Transverse colon (tissue), 4 donors: Measurements from ENCODE around the gene RDH16. TPM values are rescaled to one million over a fixed set of nuclear protein-coding genes. Genes with fewer than 3 reads are reported as not detected.
"Not testable (repeated sequence)": the region's sequence is repeated elsewhere in the genome, so short reads cannot be mapped to it uniquely, and the experiment has no call there.

ENCODE experiments used
- DNase-seq: peaks from one replicate; pipeline ENCODE4 v3.0.0-alpha.2; 2019
- H3K27ac ChIP-seq, 4 donors: fragments of 200-600 bp; sonication (generic); 2 replicates each; pipeline ENCODE4 v1.5.1; 2016 to 2018; ENCODE audit warnings: inconsistent platforms in 4 of 4
- H3K27me3 ChIP-seq: fragments of 200-600 bp; sonication (generic); 2 replicates; pipeline ENCODE4 v1.5.1; 2017; ENCODE audit warnings: inconsistent platforms
- H3K36me3 ChIP-seq, 4 donors: fragments of 200-600 bp; sonication (generic); 2 replicates each; pipeline ENCODE4 v1.5.1; 2017 to 2019; ENCODE audit warnings: inconsistent platforms in 4 of 4
- H3K4me1 ChIP-seq, 4 donors: fragments of 200-600 bp; sonication (generic); 2 replicates each; pipeline ENCODE4 v1.5.1; 2017 to 2020; ENCODE audit warnings: inconsistent platforms in 4 of 4
- H3K4me3 ChIP-seq, 4 donors: fragments of 200-600 bp; sonication (generic); 1 replicate in 1 of 4; 2 replicates in 3 of 4; pipeline versions ENCODE4 v1.5.1 to v1.6.1; 2017 to 2019; ENCODE audit warnings: inconsistent platforms in 4 of 4
- H3K9me3 ChIP-seq, 2 donors: fragments of 200-600 bp; sonication (generic); 2 replicates each; pipeline ENCODE4 v1.5.1; 2017 to 2019; ENCODE audit warnings: inconsistent platforms in 2 of 2
- EP300 ChIP-seq: sonication (generic); formaldehyde crosslinking; IDR thresholded peaks from one replicate; pipeline ENCODE4 v1.6.1; 2017; ENCODE audit warnings: antibody characterized with exemption, low read depth
- POLR2A ChIP-seq: fragments of 450-650 bp; IDR thresholded peaks from one replicate; pipeline ENCODE4 v1.6.1; 2016; ENCODE audit warnings: antibody characterized with exemption, mild to moderate bottlenecking, moderate library complexity
- POLR2AphosphoS5 ChIP-seq, 3 donors: sonication (generic); formaldehyde crosslinking; IDR thresholded peaks; one replicate each; pipeline ENCODE4 v1.6.1; 2016; ENCODE audit warnings: antibody characterized with exemption in 3 of 3
- WGBS, 2 donors: methylation state at CpG; one replicate each; pipeline ENCODE4 v1.1.5; 2018; ENCODE audit warnings: low coverage in 1 of 2; 5-methylcytosine and 5-hydroxymethylcytosine counted together
- in situ Hi-C, 4 donors: fragments of 200-750 bp; cut with MboI; loops; one replicate each; pipeline versions ENCODE4 v1.15.0 to v1.15.1; 2017; ENCODE audit warnings: low sequenced_read_pairs in 3 of 4, low pct_ligation_motif_present in 1 of 4, low pct_unique_long_range_greater_than_20kb in 1 of 4
- intact Hi-C: fragments of 100-400 bp; cut with DNase I; formaldehyde crosslinking; loops from one replicate; pipeline ENCODE4 v1.15.1; 2023; ENCODE audit warnings: low total_unique reads
- total RNA-seq, 4 donors: library from RNA; depleted of rRNA; stranded (reverse); fragments of >200 nt; gene quantifications; one replicate each; pipeline ENCODE4 v1.1.0, GENCODE V29; 2016
- TF ChIP-seq, protein P1 (sequence below), 5 experiments: fragments of 200-600 bp in 3 of 5; fragments of 450-650 bp in 2 of 5; sonication (generic) in 3 of 5; IDR thresholded peaks; 1 replicate in 2 of 5; 2 replicates in 3 of 5; pipeline ENCODE4 v1.5.1; 2016 to 2017; ENCODE audit warnings: antibody characterized with exemption in 5 of 5, inconsistent platforms in 3 of 5, mild to moderate bottlenecking in 2 of 5, moderate library complexity in 1 of 5

RDH16 gene
- total RNA-seq, 4 donors from 2014 or later, result 0.48 to 0.55 TPM; not detected in 2

DNA sequence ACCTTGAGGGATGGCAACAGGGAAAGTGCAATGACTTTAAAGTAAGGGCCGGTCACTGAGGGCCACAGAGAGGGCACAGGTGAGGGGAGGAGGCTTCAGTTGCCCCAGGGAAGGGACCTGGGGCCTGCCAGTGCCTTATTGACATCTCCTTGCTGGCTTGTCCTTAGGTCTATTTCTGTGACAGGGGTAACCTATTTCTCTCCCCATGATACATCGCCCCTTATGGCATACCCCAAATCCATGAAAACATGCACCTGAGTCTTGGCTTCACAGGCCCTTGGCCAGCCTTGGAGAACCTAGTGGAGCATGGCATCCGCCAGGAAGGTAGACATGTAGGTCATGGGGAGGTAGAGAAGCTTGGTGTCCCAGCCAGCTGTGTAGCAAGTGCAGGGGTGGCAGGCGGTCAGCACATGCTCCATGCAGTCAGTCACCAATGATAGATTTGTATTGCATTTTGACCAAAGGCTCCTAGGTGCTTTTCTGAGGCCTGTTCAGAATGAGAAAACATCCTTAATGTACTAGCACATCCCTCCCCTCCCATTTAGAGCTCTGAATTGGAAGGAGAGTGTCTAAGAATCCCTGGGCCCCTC is 23.6 kb upstream of the RDH16 start:
- in situ Hi-C loops, result loop anchor here in 1 of 4 donors (10.0 kb wide), 1 partner anchor 136 kb away; no protein-coding TSS in a partner anchor
- TF ChIP-seq POLR2A, result no peak
- TF ChIP-seq, protein P1, sequence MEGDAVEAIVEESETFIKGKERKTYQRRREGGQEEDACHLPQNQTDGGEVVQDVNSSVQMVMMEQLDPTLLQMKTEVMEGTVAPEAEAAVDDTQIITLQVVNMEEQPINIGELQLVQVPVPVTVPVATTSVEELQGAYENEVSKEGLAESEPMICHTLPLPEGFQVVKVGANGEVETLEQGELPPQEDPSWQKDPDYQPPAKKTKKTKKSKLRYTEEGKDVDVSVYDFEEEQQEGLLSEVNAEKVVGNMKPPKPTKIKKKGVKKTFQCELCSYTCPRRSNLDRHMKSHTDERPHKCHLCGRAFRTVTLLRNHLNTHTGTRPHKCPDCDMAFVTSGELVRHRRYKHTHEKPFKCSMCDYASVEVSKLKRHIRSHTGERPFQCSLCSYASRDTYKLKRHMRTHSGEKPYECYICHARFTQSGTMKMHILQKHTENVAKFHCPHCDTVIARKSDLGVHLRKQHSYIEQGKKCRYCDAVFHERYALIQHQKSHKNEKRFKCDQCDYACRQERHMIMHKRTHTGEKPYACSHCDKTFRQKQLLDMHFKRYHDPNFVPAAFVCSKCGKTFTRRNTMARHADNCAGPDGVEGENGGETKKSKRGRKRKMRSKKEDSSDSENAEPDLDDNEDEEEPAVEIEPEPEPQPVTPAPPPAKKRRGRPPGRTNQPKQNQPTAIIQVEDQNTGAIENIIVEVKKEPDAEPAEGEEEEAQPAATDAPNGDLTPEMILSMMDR (IDR thresholded peaks at IDR 0.05), result no peak
- TF ChIP-seq POLR2AphosphoS5 (IDR thresholded peaks at IDR 0.05), result no peak
- no peak for TF ChIP-seq EP300
- intact Hi-C loops, result no loop called here

DNA sequence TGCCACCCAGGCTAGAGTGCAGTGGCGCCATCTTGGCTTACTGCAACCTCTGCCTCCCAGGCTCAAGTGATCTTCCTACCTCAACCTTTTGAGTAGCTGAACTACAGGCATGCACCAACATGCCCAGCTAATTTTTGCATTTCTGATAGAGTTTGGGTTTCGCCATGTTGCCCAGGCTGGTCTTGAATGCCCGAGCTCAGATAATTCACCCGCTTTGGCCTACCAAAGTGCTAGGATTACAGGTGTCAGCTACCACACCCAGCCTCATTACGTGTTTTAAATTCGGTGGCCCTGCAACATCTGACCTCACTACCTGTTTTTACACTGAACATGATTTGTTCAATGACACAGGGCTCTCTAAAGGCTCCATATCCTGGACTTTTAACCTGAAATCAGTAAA is 22.9 kb upstream of the RDH16 start:
- TF ChIP-seq, protein P1 (IDR thresholded peaks at IDR 0.05), result no peak
- TF ChIP-seq EP300 (no peak), POLR2AphosphoS5 (IDR thresholded peaks at IDR 0.05) (no peak), POLR2A (no peak)
- Histone ChIP-seq H3K36me3 (no peaks in the 10 kb centered on the region), H3K4me3 (no peak overlapping the region), H3K4me1 (no peaks in the 10 kb centered on the region), H3K9me3 (no peaks in the 10 kb centered on the region), H3K27me3 (no peaks in the 10 kb centered on the region), H3K27ac (no peak overlapping the region)
- in situ Hi-C loops (loop anchor here in 1 of 4 donors (10.0 kb wide), 1 partner anchor 135 kb away; no protein-coding TSS in a partner anchor), intact Hi-C loops (no loop called here)
- no peak for DNase-seq
- 94 to 96% methylated on average over 4 to 6 of the region's 6 CpGs for WGBS, 2 donors

More for the DNA sequence above, 23.6 kb upstream of the RDH16 start:
- Histone ChIP-seq H3K4me3 (no peak overlapping the region), H3K4me1 (no peaks in the 10 kb centered on the region), H3K9me3 (no peaks in the 10 kb centered on the region), H3K27me3 (no peaks in the 10 kb centered on the region), H3K36me3 (no peaks in the 10 kb centered on the region), H3K27ac (no peak overlapping the region)
- 95% methylated on average over 4 of the region's 4 CpGs; no CpG with 5 or more reads in 1 of the 2 donors for WGBS, 2 donors
- DNase-seq, result no peak

DNA sequence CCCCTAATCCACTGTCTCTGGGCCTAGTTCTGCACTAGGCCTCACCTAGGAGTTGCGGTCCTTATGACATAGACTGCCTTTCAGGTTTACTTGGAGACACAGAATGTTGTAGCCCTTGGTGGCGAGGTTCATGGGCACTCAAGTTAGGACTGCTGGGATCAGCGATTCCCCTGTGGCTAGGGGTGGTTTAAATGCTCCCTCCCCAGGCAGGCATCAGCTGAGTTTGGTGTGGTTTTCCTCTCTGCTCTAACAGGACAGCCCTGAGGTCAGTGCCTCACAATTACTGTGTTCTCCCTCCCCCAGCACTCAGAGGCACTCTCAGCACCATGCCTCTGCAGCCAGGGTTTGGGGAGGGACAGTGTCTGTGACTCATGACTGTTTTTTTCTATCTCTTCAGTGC is 22.2 kb upstream of the RDH16 start:
- intact Hi-C loops, result no loop called here
- no peaks in the 10 kb centered on the region for H3K27me3 ChIP-seq
- no peaks in the 10 kb centered on the region for H3K36me3 ChIP-seq
- H3K27ac ChIP-seq, result no peak overlapping the region
- no peaks in the 10 kb centered on the region for H3K4me1 ChIP-seq
- H3K9me3 ChIP-seq, result no peaks in the 10 kb centered on the region
- in situ Hi-C loops, result loop anchor here in 1 of 4 donors (10.0 kb wide), 1 partner anchor 135 kb away; no protein-coding TSS in a partner anchor
- DNase-seq, result no peak
- TF ChIP-seq, protein P1 (IDR thresholded peaks at IDR 0.05), result no peak
- TF ChIP-seq POLR2A, result no peak
- no peak for TF ChIP-seq POLR2AphosphoS5 (IDR thresholded peaks at IDR 0.05)
- TF ChIP-seq EP300, result no peak
- 100% methylated on average over 3 of the region's 3 CpGs; no CpG with 5 or more reads in 1 of the 2 donors for WGBS, 2 donors
- H3K4me3 ChIP-seq, result no peak overlapping the region

DNA sequence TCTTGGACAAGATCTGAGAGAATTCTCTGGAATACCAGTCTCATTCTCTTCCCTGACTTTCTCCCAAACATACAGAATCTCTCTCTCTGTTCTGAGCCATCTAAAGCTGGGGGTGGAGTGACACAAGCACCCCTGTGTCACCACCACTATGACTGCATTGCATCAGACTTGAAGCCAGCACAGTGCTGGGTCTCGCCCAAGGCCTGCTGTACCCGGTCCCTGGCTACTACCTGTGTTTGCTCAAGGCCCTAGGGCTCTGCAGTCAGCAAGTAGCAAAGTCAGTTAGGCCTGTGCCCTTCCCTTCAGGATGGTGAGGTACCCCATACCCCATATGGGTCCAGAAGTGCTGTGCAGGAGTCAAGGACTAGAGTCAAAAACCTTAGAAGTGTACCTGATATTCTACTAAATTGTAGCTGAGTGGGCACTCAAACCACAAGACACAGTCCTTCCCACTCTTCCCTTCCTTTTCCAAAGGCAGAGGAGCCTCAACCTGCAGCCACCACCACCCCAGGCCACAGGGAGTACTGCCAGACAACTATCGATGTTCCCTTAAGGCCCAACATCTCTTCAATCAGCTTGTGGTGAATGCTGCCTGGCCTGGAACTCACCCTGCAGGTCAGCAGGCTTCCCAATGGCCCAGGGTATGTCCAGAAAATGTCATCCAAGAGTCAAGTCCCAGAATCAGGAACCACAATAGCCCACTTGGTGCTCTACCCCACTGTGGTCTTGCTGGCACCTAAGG is 21.2 kb upstream of the RDH16 start:
- TF ChIP-seq, protein P1 (IDR thresholded peaks at IDR 0.05), result no peak
- no peak for TF ChIP-seq EP300
- no peak for TF ChIP-seq POLR2AphosphoS5 (IDR thresholded peaks at IDR 0.05)
- no peak for TF ChIP-seq POLR2A
- no peak overlapping the region for H3K27ac ChIP-seq
- intact Hi-C loops (no loop called here), in situ Hi-C loops (no loop called here)
- H3K27me3 ChIP-seq, result no peaks in the 10 kb centered on the region
- H3K4me1 ChIP-seq, result no peaks in the 10 kb centered on the region
- no peaks in the 10 kb centered on the region for H3K36me3 ChIP-seq
- whole genome bisulfite sequencing, 2 donors, result 88% methylated on average over 3 of the region's 3 CpGs; no CpG with 5 or more reads in 1 of the 2 donors
- no peak for DNase-seq
- H3K9me3 ChIP-seq, result no peaks in the 10 kb centered on the region
- no peak overlapping the region for H3K4me3 ChIP-seq

DNA sequence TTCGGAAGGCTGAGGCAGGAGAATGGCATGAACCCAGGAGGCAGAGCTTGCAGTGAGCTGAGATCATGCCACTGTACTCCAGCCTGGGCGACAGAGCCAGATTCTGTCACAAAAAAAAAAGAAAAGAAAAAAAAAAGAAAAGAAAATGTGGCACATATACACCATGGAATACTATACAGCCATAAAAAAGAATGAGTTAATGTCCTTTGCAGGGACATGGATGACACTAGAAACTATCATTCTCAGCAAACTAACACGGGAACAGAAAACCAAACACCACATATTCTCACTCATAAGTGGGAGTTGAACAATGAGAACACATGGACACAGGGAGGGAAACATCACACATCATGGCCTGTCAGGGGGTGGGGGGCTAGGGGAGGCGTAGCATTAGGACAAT is 20.0 kb upstream of the RDH16 start:
- in situ Hi-C loops, intact Hi-C loops, H3K36me3 ChIP-seq, H3K27me3 ChIP-seq, H3K4me3 ChIP-seq, H3K27ac ChIP-seq, H3K4me1 ChIP-seq, H3K9me3 ChIP-seq, DNase-seq: not testable (repeated sequence)
- 76 to 80% methylated on average over 2 to 4 of the region's 4 CpGs for WGBS, 2 donors

DNA sequence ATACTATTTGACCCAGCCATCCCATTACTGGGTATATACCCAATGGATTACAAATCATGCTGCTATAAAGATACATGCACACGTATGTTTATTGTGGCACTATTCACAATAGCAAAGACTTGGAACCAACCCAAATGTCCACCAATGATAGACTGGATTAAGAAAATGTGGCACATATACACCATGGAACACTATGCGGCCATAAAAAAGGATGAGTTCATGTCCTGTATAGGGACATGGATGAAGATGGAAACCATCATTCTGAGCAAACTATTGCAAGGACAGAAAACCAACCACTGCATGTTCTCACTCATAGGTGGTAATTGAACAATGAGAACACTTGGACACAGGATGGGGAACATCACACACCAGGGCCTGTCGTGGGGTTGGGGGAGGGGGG is 16.8 kb upstream of the RDH16 start:
- intact Hi-C loops, H3K4me1 ChIP-seq, H3K27ac ChIP-seq, in situ Hi-C loops, H3K4me3 ChIP-seq, H3K36me3 ChIP-seq, DNase-seq, H3K9me3 ChIP-seq, H3K27me3 ChIP-seq: not testable (repeated sequence)
- 80% methylated on average over 3 of the region's 3 CpGs; no CpG with 5 or more reads in 1 of the 2 donors for WGBS, 2 donors
